GM23248 (cell line): ENCODE results near the gene AHRR.
"Not testable (repeated sequence)": the region's sequence is repeated elsewhere in the genome, so short reads cannot be mapped to it uniquely, and the experiment has no call there.

Experiments used
- EZH2 ChIP-seq: fragments of 200-600 bp; sonication (generic); IDR thresholded peaks from 2 replicates; pipeline ENCODE4 v1.6.1; 2018; ENCODE audit warnings: antibody characterized with exemption, mild to moderate bottlenecking; ENCODE audit not compliant: insufficient read depth, poor library complexity, severe bottlenecking
- EZH2phosphoT487 ChIP-seq: fragments of 200-600 bp; sonication (generic); IDR thresholded peaks from 2 replicates; pipeline ENCODE4 v1.6.1; 2018; ENCODE audit warnings: antibody characterized with exemption, moderate library complexity, mild to moderate bottlenecking, low read depth; ENCODE audit not compliant: insufficient read depth

DNA sequence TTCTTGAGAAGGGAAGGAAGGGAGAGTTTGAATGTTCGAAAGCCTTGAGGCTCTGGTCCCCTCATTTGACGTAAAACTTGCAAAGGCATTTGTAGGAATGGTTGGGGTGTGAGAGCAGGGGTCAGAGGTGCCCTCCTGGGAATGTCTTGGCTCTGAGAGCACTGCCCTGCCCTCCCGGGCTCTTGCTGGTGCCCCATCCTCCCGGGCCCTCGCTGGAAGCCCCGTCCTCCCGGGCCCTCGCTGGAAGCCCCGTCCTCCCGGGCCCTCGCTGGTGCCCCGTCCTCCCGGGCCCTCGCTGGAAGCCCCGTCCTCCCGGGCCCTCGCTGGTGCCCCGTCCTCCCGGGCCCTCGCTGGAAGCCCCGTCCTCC lies 48.3 kb downstream of the AHRR start:
- TF ChIP-seq EZH2phosphoT487, EZH2: not testable (repeated sequence)
